Neural progenitor cell (in vitro differentiated cells): ENCODE data around the gene TARBP1. TPM values are rescaled to one million over a fixed set of nuclear protein-coding genes. Genes with fewer than 3 reads are reported as not detected.

Source experiments
- DNase-seq: peaks from one replicate; pipeline ENCODE4 v3.0.0-alpha.2; 2016; ENCODE audit warnings: low spot score
- H2AFZ ChIP-seq: fragments of 200-600 bp; sonication (generic); replicated peaks from 2 replicates; pipeline ENCODE4 v1.6.1; 2016; ENCODE audit warnings: antibody characterized with exemption
- H3F3A ChIP-seq: fragments of 200-600 bp; sonication (generic); 2 replicates; pipeline ENCODE4 v1.6.1; 2016; ENCODE audit warnings: antibody characterized with exemption, low read depth
- H3K27ac ChIP-seq: fragments of 200-600 bp; sonication (generic); 2 replicates; pipeline ENCODE4 v1.5.1; 2016; ENCODE audit warnings: mild to moderate bottlenecking
- H3K27me3 ChIP-seq: fragments of 200-600 bp; sonication (generic); 2 replicates; pipeline ENCODE4 v1.6.1; 2016; ENCODE audit warnings: mild to moderate bottlenecking, moderate library complexity
- H3K36me3 ChIP-seq: fragments of 200-600 bp; sonication (generic); 2 replicates; pipeline ENCODE4 v1.5.1; 2016
- H3K4me1 ChIP-seq: fragments of 200-600 bp; sonication (generic); 2 replicates; pipeline ENCODE4 v1.6.1; 2016; ENCODE audit warnings: mixed run types
- H3K4me2 ChIP-seq: fragments of 200-600 bp; sonication (generic); 2 replicates; pipeline ENCODE4 v1.6.1; 2016
- H3K4me3 ChIP-seq: fragments of 200-600 bp; sonication (generic); 2 replicates; pipeline ENCODE4 v1.5.1; 2016
- H3K79me2 ChIP-seq: fragments of 200-600 bp; sonication (generic); 2 replicates; pipeline ENCODE4 v1.6.1; 2016; ENCODE audit warnings: low read depth
- H3K9ac ChIP-seq: fragments of 200-600 bp; sonication (generic); 2 replicates; pipeline ENCODE4 v1.6.1; 2016
- H3K9me3 ChIP-seq: fragments of 200-600 bp; sonication (generic); 2 replicates; pipeline ENCODE4 v1.5.1; 2016; ENCODE audit warnings: low read depth
- H4K20me1 ChIP-seq: fragments of 200-600 bp; sonication (generic); 2 replicates; pipeline ENCODE4 v1.6.1; 2016; ENCODE audit warnings: low read depth
- H3K27ac Mint-ChIP-seq: 3 replicates; pipeline ENCODE4 v1.8.0; 2021; ENCODE audit warnings: mixed read lengths
- H3K27me3 Mint-ChIP-seq: 2 replicates; pipeline ENCODE4 v1.8.0; 2022; ENCODE audit warnings: low read depth, mild to moderate bottlenecking, inconsistent platforms, moderate library complexity, mixed read lengths; ENCODE audit not compliant: insufficient read depth
- H3K36me3 Mint-ChIP-seq: 3 replicates; pipeline ENCODE4 v1.8.0; 2021; ENCODE audit warnings: mixed read lengths
- H3K4me1 Mint-ChIP-seq: 3 replicates; pipeline ENCODE4 v1.8.0; 2021; ENCODE audit warnings: mixed read lengths
- H3K4me3 Mint-ChIP-seq: 3 replicates; pipeline ENCODE4 v1.8.0; 2021; ENCODE audit warnings: mild to moderate bottlenecking, moderate library complexity, mixed read lengths
- H3K9me3 Mint-ChIP-seq: 3 replicates; pipeline ENCODE4 v1.8.0; 2020; ENCODE audit warnings: mixed read lengths
- EZH2 ChIP-seq: fragments of 200-600 bp; sonication (generic); IDR thresholded peaks from 2 replicates; pipeline ENCODE4 v1.6.1; 2017; ENCODE audit warnings: antibody characterized with exemption, mild to moderate bottlenecking, moderate library complexity
- EZH2phosphoT487 ChIP-seq: fragments of 200-600 bp; sonication (generic); IDR thresholded peaks from 2 replicates; pipeline ENCODE4 v1.6.1; 2017; ENCODE audit warnings: antibody characterized with exemption
- total RNA-seq: library from RNA; depleted of rRNA; stranded (reverse); fragments of >200 nt; gene quantifications from 2 replicates; pipeline ENCODE4 v1.2.3, GENCODE V29; 2015; ENCODE audit warnings: low replicate concordance
- TF ChIP-seq, protein P1 (sequence below): fragments of 200-600 bp; sonication (generic); IDR thresholded peaks from 2 replicates; pipeline ENCODE4 v1.5.1; 2017; ENCODE audit warnings: antibody characterized with exemption, mild to moderate bottlenecking

Gene TARBP1
- total RNA-seq, 1 donor from 2014 or later, result 99.0 TPM

DNA sequence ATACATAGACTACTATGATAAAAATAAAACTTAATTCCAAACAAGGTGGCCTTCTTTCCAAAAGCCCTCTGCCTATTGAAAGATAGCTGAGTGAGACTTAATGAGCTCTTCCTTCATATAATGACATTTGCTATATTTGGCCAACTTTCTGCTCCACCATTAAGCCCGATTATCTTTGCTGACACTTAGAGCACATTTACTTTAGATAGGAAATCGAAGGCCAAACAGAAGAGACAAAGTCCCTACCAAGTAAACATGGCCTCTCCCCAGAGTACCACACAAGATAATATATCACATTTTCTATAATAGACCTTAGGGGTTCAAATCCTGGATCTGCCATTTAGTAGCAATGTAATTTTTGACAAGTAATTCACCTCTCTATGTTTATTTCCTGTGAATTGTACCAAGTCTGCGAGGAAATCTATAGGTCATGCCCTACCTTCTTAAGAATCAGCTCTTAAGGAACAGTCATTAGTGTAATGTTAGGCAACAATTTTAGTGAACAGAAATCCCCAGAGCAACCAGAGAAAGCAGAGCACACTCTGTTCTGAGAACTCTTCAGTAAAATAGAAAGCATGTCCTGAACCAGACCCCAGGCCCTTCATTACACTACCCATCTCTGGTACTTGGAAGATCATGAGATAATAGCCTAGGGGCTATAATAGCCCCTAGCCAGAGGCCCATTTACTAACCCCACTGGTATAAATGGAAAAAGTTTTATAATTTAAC, 123.0 kb downstream of the TARBP1 start:
- Histone ChIP-seq H3F3A (no peaks in the 10 kb centered on the region), H4K20me1 (no peaks in the 10 kb centered on the region), H2AFZ (no peak overlapping the region), H3K4me1 (no peaks in the 10 kb centered on the region), H3K27ac (no peak overlapping the region), H3K9me3 (no peaks in the 10 kb centered on the region), H3K79me2 (no peaks in the 10 kb centered on the region), H3K4me3 (no peak overlapping the region), H3K27me3 (no peaks in the 10 kb centered on the region), H3K36me3 (no peaks in the 10 kb centered on the region), H3K4me2 (no peak overlapping the region), H3K9ac (no peak overlapping the region)
- Mint-ChIP-seq H3K4me1 (no peaks in the 10 kb centered on the region), H3K36me3 (no peaks in the 10 kb centered on the region), H3K27ac (no peak overlapping the region), H3K9me3 (no peaks in the 10 kb centered on the region), H3K27me3 (peaks cover 2% of the 10 kb centered on the region), H3K4me3 (no peak overlapping the region)
- DNase-seq, result no peak
- no peak for TF ChIP-seq EZH2phosphoT487
- no peak for TF ChIP-seq EZH2
- TF ChIP-seq, protein P1, sequence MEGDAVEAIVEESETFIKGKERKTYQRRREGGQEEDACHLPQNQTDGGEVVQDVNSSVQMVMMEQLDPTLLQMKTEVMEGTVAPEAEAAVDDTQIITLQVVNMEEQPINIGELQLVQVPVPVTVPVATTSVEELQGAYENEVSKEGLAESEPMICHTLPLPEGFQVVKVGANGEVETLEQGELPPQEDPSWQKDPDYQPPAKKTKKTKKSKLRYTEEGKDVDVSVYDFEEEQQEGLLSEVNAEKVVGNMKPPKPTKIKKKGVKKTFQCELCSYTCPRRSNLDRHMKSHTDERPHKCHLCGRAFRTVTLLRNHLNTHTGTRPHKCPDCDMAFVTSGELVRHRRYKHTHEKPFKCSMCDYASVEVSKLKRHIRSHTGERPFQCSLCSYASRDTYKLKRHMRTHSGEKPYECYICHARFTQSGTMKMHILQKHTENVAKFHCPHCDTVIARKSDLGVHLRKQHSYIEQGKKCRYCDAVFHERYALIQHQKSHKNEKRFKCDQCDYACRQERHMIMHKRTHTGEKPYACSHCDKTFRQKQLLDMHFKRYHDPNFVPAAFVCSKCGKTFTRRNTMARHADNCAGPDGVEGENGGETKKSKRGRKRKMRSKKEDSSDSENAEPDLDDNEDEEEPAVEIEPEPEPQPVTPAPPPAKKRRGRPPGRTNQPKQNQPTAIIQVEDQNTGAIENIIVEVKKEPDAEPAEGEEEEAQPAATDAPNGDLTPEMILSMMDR, result no peak

DNA sequence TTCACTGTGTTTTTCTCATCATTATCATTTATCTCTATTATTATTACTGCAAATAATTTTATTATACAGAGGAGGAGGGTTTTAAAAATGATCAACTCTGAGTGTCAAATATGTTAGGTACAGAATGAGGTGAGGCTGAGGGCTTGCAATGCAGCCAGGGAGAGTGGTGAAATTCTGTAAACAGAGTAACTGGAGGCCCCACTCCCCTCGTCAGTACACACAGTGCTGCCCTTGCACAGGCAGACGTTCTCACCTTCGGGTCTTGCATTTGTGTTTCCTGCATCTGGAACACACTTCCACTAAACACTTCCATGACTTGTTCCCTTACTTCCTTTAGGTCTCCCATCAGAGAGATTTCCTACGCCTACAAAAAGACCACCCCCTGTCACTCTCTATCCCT, 130.0 kb downstream of the TARBP1 start:
- H3K79me2 ChIP-seq, result no peaks in the 10 kb centered on the region
- no peak overlapping the region for H3K4me2 ChIP-seq
- TF ChIP-seq EZH2 (no peak), EZH2phosphoT487 (no peak)
- TF ChIP-seq, protein P1, result no peak
- H3K9me3 ChIP-seq, result no peaks in the 10 kb centered on the region
- no peaks in the 10 kb centered on the region for H3F3A ChIP-seq
- H3K4me1 Mint-ChIP-seq, result no peaks in the 10 kb centered on the region
- no peaks in the 10 kb centered on the region for H4K20me1 ChIP-seq
- H3K27me3 ChIP-seq, result no peaks in the 10 kb centered on the region
- no peak overlapping the region for H2AFZ ChIP-seq
- H3K36me3 Mint-ChIP-seq, result no peaks in the 10 kb centered on the region
- H3K36me3 ChIP-seq, result no peaks in the 10 kb centered on the region
- no peaks in the 10 kb centered on the region for H3K27me3 Mint-ChIP-seq
- no peaks in the 10 kb centered on the region for H3K9me3 Mint-ChIP-seq
- H3K27ac ChIP-seq, result no peak overlapping the region
- DNase-seq, result no peak
- H3K4me1 ChIP-seq, result no peaks in the 10 kb centered on the region
- no peak overlapping the region for H3K4me3 Mint-ChIP-seq
- H3K9ac ChIP-seq, result no peak overlapping the region
- H3K27ac Mint-ChIP-seq, result no peak overlapping the region
- H3K4me3 ChIP-seq, result no peak overlapping the region

DNA sequence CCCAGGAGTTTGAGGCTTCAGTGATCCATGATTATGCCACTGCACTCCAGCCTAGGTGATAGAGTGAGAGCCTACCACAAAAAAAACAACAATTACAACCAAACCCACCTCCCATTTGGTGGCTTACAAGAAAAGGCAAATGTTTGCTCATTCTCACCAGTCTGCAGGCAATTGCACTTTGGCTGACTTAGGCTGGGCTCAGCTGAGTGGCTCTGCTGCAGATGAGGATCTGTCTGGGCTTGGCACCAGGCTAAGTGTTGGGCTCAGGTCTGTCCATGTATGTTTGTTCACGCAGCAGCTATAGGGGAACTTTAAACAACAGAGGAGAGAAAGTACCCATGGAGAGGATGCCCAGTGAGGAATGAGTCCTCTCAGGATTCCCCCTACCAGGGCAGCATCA, 133.7 kb downstream of the TARBP1 start:
- Mint-ChIP-seq H3K4me1 (no peaks in the 10 kb centered on the region), H3K27ac (no peak overlapping the region), H3K36me3 (no peaks in the 10 kb centered on the region), H3K4me3 (no peak overlapping the region), H3K27me3 (no peaks in the 10 kb centered on the region), H3K9me3 (peaks cover 9% of the 10 kb centered on the region)
- Histone ChIP-seq H3K27ac (no peak overlapping the region), H3K4me2 (no peak overlapping the region), H3K9me3 (peaks cover 2% of the 10 kb centered on the region), H3K9ac (no peak overlapping the region), H3K4me3 (no peak overlapping the region), H3F3A (no peaks in the 10 kb centered on the region), H3K4me1 (no peaks in the 10 kb centered on the region), H3K36me3 (no peaks in the 10 kb centered on the region), H4K20me1 (no peaks in the 10 kb centered on the region), H2AFZ (no peak overlapping the region), H3K27me3 (no peaks in the 10 kb centered on the region), H3K79me2 (no peaks in the 10 kb centered on the region)
- TF ChIP-seq, protein P1, result no peak
- TF ChIP-seq EZH2 (no peak), EZH2phosphoT487 (no peak)
- DNase-seq, result no peak
